H7 (cell line): ENCODE data around the gene DMP1. TPM values are rescaled to one million over a fixed set of nuclear protein-coding genes. Genes with fewer than 3 reads are reported as not detected.

Experiments
- DNase-seq: peaks from one replicate; pipeline ENCODE4 v3.0.0; 2012
- H3K27me3 ChIP-seq: 2 replicates; pipeline ENCODE4 v1.6.0; 2011; ENCODE audit warnings: mild to moderate bottlenecking, low read length; ENCODE audit not compliant: control insufficient read depth, insufficient read depth
- H3K36me3 ChIP-seq: replicated peaks from 2 replicates; pipeline ENCODE4 v1.5.1; 2011; ENCODE audit warnings: low read length; ENCODE audit not compliant: control insufficient read depth, insufficient read depth
- H3K4me3 ChIP-seq: 2 replicates; pipeline ENCODE4 v1.5.1; 2011; ENCODE audit warnings: low read depth, mild to moderate bottlenecking, control low read depth, low read length, moderate library complexity; ENCODE audit not compliant: insufficient read depth
- total RNA-seq: library from RNA; depleted of rRNA; stranded (reverse); fragments of >200 nt; shearing (Covaris generic); gene quantifications from 2 replicates; pipeline ENCODE4 v1.2.3, GENCODE V29; 2014; rRNA removed

The DMP1 gene
- total RNA-seq, result not detected in 2 replicates

- Histone ChIP-seq H3K27me3 (no peaks in the 10 kb centered on the region), H3K4me3 (no peak within 1 kb of the TSS), H3K36me3 (no peaks in the 10 kb centered on the region)
- DNase-seq, result no peak
These were observed at the start of gene DMP1 for GRCh38 chr4:87649980-87650379. Gene DMP1 (plus strand): TSS chr4:87650280. CDS start chr4:87656493, 6,213 bp downstream.

- DNase-seq, result no peak
- H3K36me3 ChIP-seq, result no peaks in the 10 kb centered on the region
- no peak overlapping the region for H3K4me3 ChIP-seq
- H3K27me3 ChIP-seq, result no peaks in the 10 kb centered on the region
These were observed 48.7 kb upstream of the DMP1 start for GRCh38 chr4:87601361-87601760.

GRCh38 chr4:87608229-87608628 is 41.9 kb upstream of the DMP1 start, which contains the start of gene DSPP:
Gene DSPP (plus strand): TSS chr4:87608529. CDS start chr4:87610909, 2,380 bp downstream.
- H3K27me3 ChIP-seq, result no peaks in the 10 kb centered on the region
- H3K4me3 ChIP-seq, result no peak within 1 kb of the TSS
- H3K36me3 ChIP-seq, result no peaks in the 10 kb centered on the region
- no peak for DNase-seq

- no peak for DNase-seq
- Histone ChIP-seq H3K27me3 (no peaks in the 10 kb centered on the region), H3K4me3 (no peak overlapping the region), H3K36me3 (no peaks in the 10 kb centered on the region)
These were observed 35.7 kb upstream of the DMP1 start for GRCh38 chr4:87614292-87614890.

- H3K4me3 ChIP-seq, result no peak overlapping the region
- DNase-seq, result no peak
- H3K36me3 ChIP-seq, result no peaks in the 10 kb centered on the region
- no peaks in the 10 kb centered on the region for H3K27me3 ChIP-seq
These were observed 33.8 kb upstream of the DMP1 start for GRCh38 chr4:87616268-87616667.

- Histone ChIP-seq H3K27me3 (no peaks in the 10 kb centered on the region), H3K4me3 (no peak overlapping the region), H3K36me3 (no peaks in the 10 kb centered on the region)
- no peak for DNase-seq
These were observed 30.0 kb upstream of the DMP1 start for GRCh38 chr4:87620086-87620485.

GRCh38 chr4:87620491-87620890 is 29.6 kb upstream of the DMP1 start:
- DNase-seq, result no peak

GRCh38 chr4:87622303-87622702 is 27.8 kb upstream of the DMP1 start:
- no peak for DNase-seq
- no peak overlapping the region for H3K4me3 ChIP-seq
- H3K27me3 ChIP-seq, result no peaks in the 10 kb centered on the region
- H3K36me3 ChIP-seq, result no peaks in the 10 kb centered on the region

More at GRCh38 chr4:87620491-87620890, 29.6 kb upstream of the DMP1 start:
- Histone ChIP-seq H3K36me3 (no peaks in the 10 kb centered on the region), H3K27me3 (no peaks in the 10 kb centered on the region), H3K4me3 (no peak overlapping the region)

- Histone ChIP-seq H3K27me3 (no peaks in the 10 kb centered on the region), H3K4me3 (no peak overlapping the region), H3K36me3 (no peaks in the 10 kb centered on the region)
- no peak for DNase-seq
These were observed 25.4 kb upstream of the DMP1 start for GRCh38 chr4:87624698-87625097.

GRCh38 chr4:87631668-87632067 is 18.4 kb upstream of the DMP1 start:
- Histone ChIP-seq H3K4me3 (no peak overlapping the region), H3K36me3 (no peaks in the 10 kb centered on the region), H3K27me3 (no peaks in the 10 kb centered on the region)
- DNase-seq, result no peak

- DNase-seq, result no peak
- Histone ChIP-seq H3K4me3 (no peak overlapping the region), H3K36me3 (no peaks in the 10 kb centered on the region), H3K27me3 (no peaks in the 10 kb centered on the region)
These were observed 17.6 kb upstream of the DMP1 start for GRCh38 chr4:87632469-87632868.

- no peaks in the 10 kb centered on the region for H3K27me3 ChIP-seq
- H3K4me3 ChIP-seq, result no peak overlapping the region
- DNase-seq, result no peak
- no peaks in the 10 kb centered on the region for H3K36me3 ChIP-seq
These were observed 16.8 kb upstream of the DMP1 start for GRCh38 chr4:87633243-87633642.

GRCh38 chr4:87644286-87644685 is 5.8 kb upstream of the DMP1 start:
- DNase-seq, result no peak
- no peak overlapping the region for H3K4me3 ChIP-seq
- no peaks in the 10 kb centered on the region for H3K36me3 ChIP-seq
- H3K27me3 ChIP-seq, result no peaks in the 10 kb centered on the region

- Histone ChIP-seq H3K4me3 (no peak overlapping the region), H3K36me3 (no peaks in the 10 kb centered on the region), H3K27me3 (no peaks in the 10 kb centered on the region)
- DNase-seq, result no peak
These were observed 858 bp downstream of the DMP1 start for GRCh38 chr4:87650938-87651337.

GRCh38 chr4:87651941-87652340 is 1.9 kb downstream of the DMP1 start:
- no peaks in the 10 kb centered on the region for H3K36me3 ChIP-seq
- H3K27me3 ChIP-seq, result no peaks in the 10 kb centered on the region
- DNase-seq, result no peak
- H3K4me3 ChIP-seq, result no peak overlapping the region
